HG02763 (cell line): ENCODE measurements around the gene LCE3B.

Experiments used
- ATAC-seq: cut with Tn5 transposase; IDR thresholded peaks from one replicate; pipeline ENCODE4 v1.9.1; 2021; ENCODE audit warnings: mild to moderate bottlenecking, moderate library complexity; ENCODE audit not compliant: unreplicated experiment

Gene LCE3B

GRCh38 chr1:152657677-152658076 is 44.1 kb downstream of the LCE3B start:
- ATAC-seq = no peak

- no peak for ATAC-seq
Measured at GRCh38 chr1:152658649-152659048, 45.0 kb downstream of the LCE3B start.

- no peak for ATAC-seq
Measured at GRCh38 chr1:152663098-152663497, 49.5 kb downstream of the LCE3B start, which contains the start of gene LCE2D. LCE2D (plus strand) TSS chr1:152663380; CDS start chr1:152664106, 726 bp downstream.
